Epithelial cell of proximal tubule (primary cell): Measurements from ENCODE around the gene OST4. TPM values are rescaled to one million over a fixed set of nuclear protein-coding genes. Genes with fewer than 3 reads are reported as not detected.

ENCODE experiments used
- DNase-seq: peaks from one replicate; pipeline ENCODE4 v3.0.0-alpha.2; 2011; ENCODE audit warnings: low read depth
- H3K4me3 ChIP-seq: 2 replicates; pipeline ENCODE4 v1.5.1; 2011; ENCODE audit warnings: low read depth, mild to moderate bottlenecking, low read length
- total RNA-seq: library from RNA; depleted of rRNA; stranded (reverse); fragments of >200 nt; gene quantifications from 2 replicates; pipeline ENCODE4 v1.2.3, GENCODE V29; 2015
- TF ChIP-seq, protein P1 (sequence below): conservative IDR thresholded peaks from 2 replicates; pipeline ENCODE4 v1.5.1; 2012; ENCODE audit warnings: low read depth, mild to moderate bottlenecking, low read length

The OST4 gene
- total RNA-seq, 1 donor from 2014 or later: 283 TPM

DNA sequence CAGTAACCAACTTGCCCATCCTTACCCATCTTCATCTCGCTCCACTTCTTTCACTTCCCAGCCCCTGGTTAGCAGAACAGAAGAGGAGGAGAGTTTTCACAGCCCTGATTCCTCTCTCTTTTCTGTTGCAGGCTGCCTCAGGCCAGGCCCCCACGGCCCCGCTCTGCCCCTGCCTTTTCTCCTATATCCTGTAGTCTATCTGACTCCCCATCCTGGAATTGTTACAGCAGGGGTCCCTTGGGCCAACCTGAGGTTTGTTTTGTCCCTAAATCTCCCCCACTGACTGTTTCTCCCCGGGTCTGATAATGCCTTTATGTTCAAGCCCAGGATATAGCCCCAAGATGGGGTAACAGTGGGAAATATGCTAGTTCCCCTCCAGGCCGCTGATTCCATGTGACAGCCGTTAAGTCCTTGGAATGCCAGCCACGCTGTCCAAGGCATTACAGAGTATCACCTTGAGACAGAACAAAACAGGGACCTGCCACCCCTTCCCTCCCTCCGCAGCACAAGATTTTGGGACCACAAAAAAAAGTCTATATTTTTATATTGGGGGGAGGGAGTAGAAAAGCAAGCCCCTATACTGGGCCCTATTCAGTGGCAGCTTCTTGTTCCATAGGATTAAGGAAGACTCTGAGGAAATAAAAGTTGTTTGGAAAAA is 1.4 kb downstream of the OST4 start:
- DNase-seq: no peak
- TF ChIP-seq, protein P1, sequence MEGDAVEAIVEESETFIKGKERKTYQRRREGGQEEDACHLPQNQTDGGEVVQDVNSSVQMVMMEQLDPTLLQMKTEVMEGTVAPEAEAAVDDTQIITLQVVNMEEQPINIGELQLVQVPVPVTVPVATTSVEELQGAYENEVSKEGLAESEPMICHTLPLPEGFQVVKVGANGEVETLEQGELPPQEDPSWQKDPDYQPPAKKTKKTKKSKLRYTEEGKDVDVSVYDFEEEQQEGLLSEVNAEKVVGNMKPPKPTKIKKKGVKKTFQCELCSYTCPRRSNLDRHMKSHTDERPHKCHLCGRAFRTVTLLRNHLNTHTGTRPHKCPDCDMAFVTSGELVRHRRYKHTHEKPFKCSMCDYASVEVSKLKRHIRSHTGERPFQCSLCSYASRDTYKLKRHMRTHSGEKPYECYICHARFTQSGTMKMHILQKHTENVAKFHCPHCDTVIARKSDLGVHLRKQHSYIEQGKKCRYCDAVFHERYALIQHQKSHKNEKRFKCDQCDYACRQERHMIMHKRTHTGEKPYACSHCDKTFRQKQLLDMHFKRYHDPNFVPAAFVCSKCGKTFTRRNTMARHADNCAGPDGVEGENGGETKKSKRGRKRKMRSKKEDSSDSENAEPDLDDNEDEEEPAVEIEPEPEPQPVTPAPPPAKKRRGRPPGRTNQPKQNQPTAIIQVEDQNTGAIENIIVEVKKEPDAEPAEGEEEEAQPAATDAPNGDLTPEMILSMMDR: no peak
- H3K4me3 ChIP-seq: peak overlapping the region; percentile 100

DNA sequence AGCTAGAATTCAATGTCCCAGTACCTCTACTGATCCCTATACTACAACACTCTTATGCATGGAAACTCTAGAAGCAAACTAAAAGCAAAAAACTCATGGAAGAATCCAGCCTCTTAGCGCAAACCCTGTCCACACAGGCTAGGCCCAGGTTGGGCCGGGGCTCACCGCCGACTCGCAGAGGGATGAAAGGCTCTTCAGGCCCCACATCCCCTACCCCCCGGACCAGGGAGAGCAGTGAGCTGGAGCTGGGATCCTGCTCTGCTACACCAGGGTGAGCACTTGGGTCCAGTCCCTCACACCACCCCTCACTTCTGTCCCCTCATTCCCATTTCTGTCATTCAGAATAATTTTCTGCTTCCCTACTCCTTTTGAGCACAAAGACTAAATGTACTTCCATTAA is 2.0 kb downstream of the OST4 start:
- H3K4me3 ChIP-seq: no peak overlapping the region
- TF ChIP-seq, protein P1: no peak
- DNase-seq: no peak

DNA sequence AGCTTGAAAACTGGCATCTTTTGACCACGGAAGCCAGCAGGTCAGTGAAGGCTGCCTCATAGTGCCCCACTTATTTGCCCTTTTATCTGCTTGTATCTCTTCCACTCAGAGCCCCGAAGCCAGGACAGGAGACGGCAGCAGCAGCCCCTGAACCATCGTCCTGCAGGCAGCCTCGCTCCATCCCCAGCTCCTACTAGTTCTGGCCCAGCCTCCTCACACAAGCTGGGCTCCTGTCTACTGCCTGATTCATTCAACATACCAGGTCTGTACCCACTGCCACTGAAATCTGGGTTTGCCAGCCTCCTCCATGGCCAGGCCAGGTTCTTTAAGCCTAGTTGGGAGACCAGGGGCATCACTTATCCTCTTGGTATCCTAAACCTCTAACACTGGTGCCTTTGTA is 4.1 kb downstream of the OST4 start:
- TF ChIP-seq, protein P1: no peak
- H3K4me3 ChIP-seq: no peak overlapping the region
- DNase-seq: no peak

DNA sequence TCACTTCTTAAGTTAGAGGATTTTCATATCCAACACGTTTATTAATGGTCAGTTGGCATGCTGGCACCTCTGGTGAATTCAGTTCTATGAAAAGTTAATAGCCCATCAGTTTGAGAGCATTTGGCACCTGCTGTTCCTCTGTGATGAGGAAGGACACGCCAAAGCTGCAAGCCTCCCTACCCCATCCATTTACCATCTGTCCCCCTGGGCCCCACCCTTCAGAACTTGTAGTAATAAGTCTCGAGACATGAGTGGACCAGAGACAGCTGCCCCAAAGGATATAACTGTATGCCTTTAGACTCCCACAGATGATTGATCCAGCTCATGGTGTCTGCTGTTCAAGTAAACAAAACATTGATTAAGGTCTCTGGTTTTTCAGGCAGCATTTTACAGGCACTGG is 6.3 kb downstream of the OST4 start:
- DNase-seq: no peak
- TF ChIP-seq, protein P1: no peak
- H3K4me3 ChIP-seq: no peak overlapping the region

DNA sequence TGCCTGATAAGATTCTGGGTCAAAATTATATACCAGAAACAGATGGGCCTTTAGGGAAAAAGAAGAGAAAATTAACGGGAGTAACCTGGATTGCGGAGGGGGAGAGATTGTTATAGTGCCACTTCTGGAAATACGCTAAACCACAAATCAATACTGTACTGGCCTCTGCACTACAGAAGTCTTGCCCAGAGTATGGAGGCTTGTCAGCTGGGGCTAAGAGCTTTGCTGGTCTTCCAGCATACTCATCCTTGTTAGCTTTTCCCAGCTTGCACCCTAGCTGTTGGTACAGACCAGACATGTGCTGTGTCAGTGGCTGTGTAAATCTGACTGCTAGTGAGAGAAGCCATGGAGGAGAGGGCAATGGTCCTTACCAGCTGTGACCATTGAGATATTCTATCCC is 11.1 kb downstream of the OST4 start:
- no peak overlapping the region for H3K4me3 ChIP-seq
- no peak for DNase-seq
- TF ChIP-seq, protein P1: no peak

DNA sequence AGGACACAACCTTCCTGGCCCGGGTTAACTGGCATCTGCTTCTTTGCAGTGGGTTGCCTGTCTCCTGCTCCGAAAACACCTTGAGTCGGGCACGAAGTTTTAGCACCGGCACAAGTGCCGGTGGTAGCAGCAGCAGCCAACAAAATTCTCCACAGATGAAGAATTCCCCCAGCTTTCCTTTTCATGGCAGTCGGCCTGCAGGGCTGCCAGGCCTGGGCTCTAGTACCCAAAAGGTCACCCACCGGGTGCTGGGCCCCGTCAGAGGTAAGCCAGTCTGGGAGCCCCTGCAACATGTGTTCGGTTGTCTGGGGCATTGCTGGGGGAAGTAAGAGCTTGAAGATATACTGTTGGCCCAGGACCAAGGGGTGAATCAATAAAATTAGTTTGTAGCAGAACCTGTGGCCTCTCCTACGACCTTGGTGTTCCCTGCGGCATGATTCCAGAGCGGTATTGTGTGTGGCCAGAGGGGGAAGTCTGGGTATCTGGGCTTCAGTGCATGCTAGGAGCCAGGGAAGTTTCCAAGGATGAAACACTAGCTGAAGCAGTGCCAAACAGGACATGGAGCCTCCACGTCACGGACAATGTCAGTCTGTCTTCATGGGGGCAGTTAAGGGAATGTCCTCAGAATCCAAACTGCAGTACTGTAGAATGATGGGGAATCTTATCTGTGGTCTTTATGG is 12.2 kb downstream of the OST4 start:
- no peak for DNase-seq
- TF ChIP-seq, protein P1: no peak
- no peak overlapping the region for H3K4me3 ChIP-seq

DNA sequence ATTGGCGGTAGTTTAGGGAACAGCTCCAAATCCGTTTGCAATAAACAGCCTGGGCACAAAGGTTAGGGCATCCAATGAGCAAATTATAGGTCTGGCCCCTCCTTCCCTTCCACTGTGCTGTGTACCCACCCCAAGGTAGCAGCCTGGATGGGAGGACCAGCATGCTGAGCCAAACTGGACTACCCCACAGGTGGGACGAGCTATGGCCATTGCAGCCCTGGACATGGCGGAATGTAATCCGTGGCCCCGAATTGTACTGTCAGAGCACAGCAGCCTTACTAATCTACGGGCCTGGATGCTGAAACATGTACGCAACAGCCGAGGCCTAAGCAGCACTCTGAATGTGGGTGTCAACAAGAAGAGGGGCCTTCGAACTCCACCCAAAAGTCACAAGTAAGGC is 13.2 kb downstream of the OST4 start:
- DNase-seq: no peak
- no peak overlapping the region for H3K4me3 ChIP-seq
- TF ChIP-seq, protein P1: no peak
